Endothelial cell of umbilical vein (primary cell): ENCODE measurements around the gene TTLL7. TPM values are rescaled to one million over a fixed set of nuclear protein-coding genes. Genes with fewer than 3 reads are reported as not detected.

Experiments used
- BruUV-seq: library from RNA; stranded (reverse); fragments of 400-500 nt; replicated peaks from 2 replicates; lab custom pipeline; 2021; lab: Mats Ljungman, UMichigan
- CTCF ChIA-PET: fragments of 300-600, 350-600 bp; sonication (Branson Sonifier 250); formaldehyde crosslinking; loops from one replicate; lab custom pipeline; 2021; ENCODE audit warnings: antibody characterized with exemption, inconsistent platforms; lab: Charles Lee
- POLR2A ChIA-PET: fragments of 300-600, 350-600 bp; sonication (Branson Sonifier 250); formaldehyde crosslinking; loops from one replicate; lab custom pipeline; 2021; ENCODE audit warnings: antibody characterized with exemption, inconsistent platforms; lab: Charles Lee
- DNase-seq: peaks from one replicate; pipeline ENCODE4 v3.0.0-alpha.2; 2011; ENCODE audit warnings: low read depth, low spot score
- FAIRE-seq: peaks from 2 replicates; lab custom pipeline; 2011; peaks lifted over from hg19 to GRCh38; lab: Jason Lieb, UNC
- H2AFZ ChIP-seq: 2 replicates; pipeline ENCODE4 v1.6.0; 2012; ENCODE audit warnings: low read depth, low read length, control low read depth, inconsistent platforms
- H3K27ac ChIP-seq: 2 replicates; pipeline ENCODE4 v1.5.1; 2011; ENCODE audit warnings: low read depth, mild to moderate bottlenecking, control low read depth, low read length, moderate library complexity; ENCODE audit not compliant: insufficient read depth
- H3K27me3 ChIP-seq, 2 experiments: 2 replicates each; pipeline versions ENCODE4 v1.6.0 to v1.6.1; 2011; ENCODE audit warnings: low read length in 2 of 2, mixed read lengths in 1 of 2; ENCODE audit not compliant: control insufficient read depth in 2 of 2, insufficient read depth in 2 of 2
- H3K36me3 ChIP-seq, 2 experiments: 2 replicates in 1 of 2; 3 replicates in 1 of 2; pipeline ENCODE4 v1.5.1; 2011; ENCODE audit warnings: low read length in 2 of 2, mild to moderate bottlenecking in 1 of 2, moderate library complexity in 1 of 2; ENCODE audit not compliant: control insufficient read depth in 2 of 2, insufficient read depth in 2 of 2; ENCODE audit errors: extremely low read depth in 1 of 2
- H3K4me1 ChIP-seq: 3 replicates; pipeline ENCODE4 v1.5.1; 2011; ENCODE audit warnings: mild to moderate bottlenecking, low read length; ENCODE audit not compliant: control insufficient read depth, insufficient read depth; ENCODE audit errors: extremely low read depth
- H3K4me2 ChIP-seq: 2 replicates; pipeline ENCODE4 v1.6.1; 2011; ENCODE audit warnings: low read length, control low read depth, mixed read lengths; ENCODE audit not compliant: insufficient read depth
- H3K4me3 ChIP-seq, 3 experiments: fragments of 200-600 bp in 1 of 3; sonication (generic), shearing (Covaris generic) in 1 of 3; replicated peaks in 1 of 3; 2 replicates each; pipeline ENCODE4 v1.5.1; 2011 to 2016; ENCODE audit warnings: control low read depth in 3 of 3, low read length in 3 of 3, mild to moderate bottlenecking in 2 of 3, inconsistent platforms in 1 of 3, low read depth in 1 of 3, moderate library complexity in 1 of 3; ENCODE audit not compliant: insufficient read depth in 1 of 3
- H3K79me2 ChIP-seq: 2 replicates; pipeline ENCODE4 v1.6.0; 2012; ENCODE audit warnings: low read length, inconsistent platforms; ENCODE audit not compliant: control insufficient read depth, insufficient read depth
- H3K9ac ChIP-seq: replicated peaks from 2 replicates; pipeline ENCODE3; 2011; ENCODE audit warnings: low read length, control low read depth; ENCODE audit not compliant: insufficient read depth; ENCODE audit errors: extremely low read depth
- H3K9me1 ChIP-seq: replicated peaks from 3 replicates; pipeline ENCODE4 v1.6.0; 2011; ENCODE audit warnings: mild to moderate bottlenecking, low read length; ENCODE audit not compliant: control insufficient read depth, insufficient read depth; ENCODE audit errors: extremely low read depth
- H3K9me3 ChIP-seq: replicated peaks from 2 replicates; pipeline ENCODE4 v1.5.1; 2012; ENCODE audit warnings: low read length, inconsistent platforms; ENCODE audit not compliant: control insufficient read depth, insufficient read depth
- H4K20me1 ChIP-seq: replicated peaks from 2 replicates; pipeline ENCODE3; 2011; ENCODE audit warnings: mild to moderate bottlenecking, low read length; ENCODE audit not compliant: control insufficient read depth, insufficient read depth; ENCODE audit errors: extremely low read depth
- CTCF ChIP-seq, 2 donors: IDR thresholded peaks; 1 replicate in 1 of 2; 2 replicates in 1 of 2; pipeline ENCODE4 v1.5.1; 2011; ENCODE audit warnings: low read length in 2 of 2, mild to moderate bottlenecking in 2 of 2, moderate library complexity in 2 of 2, control low read depth in 1 of 2, inconsistent platforms in 1 of 2, low read depth in 1 of 2; ENCODE audit not compliant: insufficient read depth in 1 of 2; ENCODE audit errors: extremely low read depth in 1 of 2
- EZH2 ChIP-seq: IDR thresholded peaks from 2 replicates; pipeline ENCODE4 v1.6.1; 2012; ENCODE audit warnings: borderline replicate concordance, low read depth, mild to moderate bottlenecking, moderate library complexity, low read length, inconsistent platforms; ENCODE audit not compliant: severe bottlenecking
- GATA2 ChIP-seq: IDR thresholded peaks from 2 replicates; pipeline ENCODE4 v1.7.0; 2011; ENCODE audit warnings: low read depth, mild to moderate bottlenecking, moderate library complexity, mixed read lengths, low read length; ENCODE audit not compliant: insufficient read length, insufficient read depth
- JUN ChIP-seq: IDR thresholded peaks from 2 replicates; pipeline ENCODE4 v1.6.1; 2011; ENCODE audit warnings: borderline replicate concordance, low read depth; ENCODE audit not compliant: insufficient read length, insufficient read depth
- MAX ChIP-seq: IDR thresholded peaks from 2 replicates; pipeline ENCODE4 v1.6.1; 2011; ENCODE audit not compliant: insufficient read depth, insufficient read length
- MYC ChIP-seq: IDR thresholded peaks from one replicate; pipeline ENCODE4 v1.6.1; 2011; ENCODE audit warnings: mild to moderate bottlenecking, low read depth, low read length
- POLR2AphosphoS5 ChIP-seq: IDR thresholded peaks from 2 replicates; pipeline ENCODE4 v1.6.1; 2012; ENCODE audit warnings: low read depth, mild to moderate bottlenecking, control low read depth, low read length, moderate library complexity; ENCODE audit not compliant: insufficient read depth
- dilution Hi-C: fragments of 300-500 bp; cut with MboI; formaldehyde crosslinking; loops from one replicate; pipeline ENCODE4 v1.15.0; 2019; ENCODE audit warnings: low sequenced_read_pairs; ENCODE audit not compliant: extremely low pct_ligation_motif_present
- intact Hi-C: fragments of 100-400 bp; cut with micrococcal nuclease; formaldehyde crosslinking; loops from one replicate; pipeline ENCODE4 v1.10.0; 2022
- polyA plus RNA-seq, 4 experiments: library from polyadenylated mRNA; depleted of rRNA in 3 of 4; stranded (reverse) in 3 of 4; unstranded in 1 of 4; fragments of >200 nt; gene quantifications; 2 replicates each; pipeline versions ENCODE4 v1.2.1 to v1.2.3, GENCODE V29; 2011 to 2012; ENCODE audit warnings: missing spikeins in 1 of 4
- total RNA-seq: library from RNA; stranded (reverse); gene quantifications from 2 replicates; pipeline ENCODE4 v1.2.3, GENCODE V29; 2021

TTLL7 gene
- total and polyA plus RNA-seq, 2 donors (not counting 3 experiments of a cell fraction or from before 2014, with no cell fraction given), result 2.1 to 11.7 TPM

- no peak overlapping the region for H3K4me3 ChIP-seq
- H4K20me1 ChIP-seq, result no peaks in the 10 kb centered on the region
- no peak overlapping the region for H3K27ac ChIP-seq
- no peak overlapping the region for H2AFZ ChIP-seq
- no peaks in the 10 kb centered on the region for H3K79me2 ChIP-seq
- intact Hi-C loops (no loop called here), dilution Hi-C loops (no loop called here)
- H3K4me1 ChIP-seq, result peaks cover 14% of the 10 kb centered on the region
- TF ChIP-seq GATA2 (no peak), POLR2AphosphoS5 (no peak), EZH2 (no peak), JUN (no peak), CTCF (IDR thresholded peaks at IDR 0.05; ENCODE audit: extremely low read depth in 1 of 2, insufficient read depth in 1 of 2, low read depth in 1 of 2, low read length in 2 of 2) (no peak), MAX (no peak), MYC (no peak)
- H3K4me2 ChIP-seq, result no peak overlapping the region
- DNase-seq, result no peak
- ChIA-PET CTCF (no interaction called here), POLR2A (no interaction called here)
- no peak for FAIRE-seq
- H3K9ac ChIP-seq, result no peak overlapping the region
- no peaks in the 10 kb centered on the region for H3K36me3 ChIP-seq
- H3K27me3 ChIP-seq, result no peaks in the 10 kb centered on the region
- H3K9me1 ChIP-seq, result no peaks in the 10 kb centered on the region
- no TSS peak for BruUV-seq
- no peaks in the 10 kb centered on the region for H3K9me3 ChIP-seq
Measured at GRCh38 chr1:83887483-83887882, 111.4 kb downstream of the TTLL7 start.
